ENCODE results near the gene ZNF513. TPM values are rescaled to one million over a fixed set of nuclear protein-coding genes. Genes with fewer than 3 reads are reported as not detected.
A peak's percentile ranks its signal among the peaks of the same experiment; 100 is the strongest.

The ZNF513 gene
- total RNA-seq, 1 experiment from 2014 or later: 12.8 TPM

GRCh38 chr2:27362678-27363420 lies 17.7 kb downstream of the ZNF513 start:
- H3K36me3 ChIP-seq (ENCODE audit: control insufficient read depth in 1 of 2, insufficient read depth in 2 of 2, low read length in 2 of 2): peaks cover 14 to 24% of the 10 kb centered on the region in 2 experiments; a peak in 2 of 4 replicates
- no TSS peak for BruUV-seq (replicated peaks)
- H3K27me3 ChIP-seq (ENCODE audit: insufficient read depth, low read length): no peaks in the 10 kb centered on the region
- H3K27ac ChIP-seq (ENCODE audit: low read depth, low read length): no peak overlapping the region
- H3K4me2 ChIP-seq (ENCODE audit: low read length): no peak overlapping the region
- no peaks in the 10 kb centered on the region for H3K9me3 ChIP-seq (ENCODE audit: control insufficient read depth in 1 of 2, insufficient read depth in 1 of 2, low read depth in 1 of 2, low read length in 2 of 2)
- intact Hi-C loops (cut with micrococcal nuclease): no loop called here
- DNase-seq (ENCODE audit: low read depth, low spot score): no peak
- H3K9ac ChIP-seq (ENCODE audit: low read length): no peak overlapping the region
- peak; percentile 3; the same call in 1 of the 2 replicates for TF ChIP-seq FOSL1 (IDR thresholded peaks at IDR 0.05; ENCODE audit: low read depth)
- TF ChIP-seq RAD21 (IDR thresholded peaks at IDR 0.05; ENCODE audit: low read depth): no peak
- ATAC-seq: no peak
- peaks cover 2 to 6% of the 10 kb centered on the region in 2 experiments; a peak in 1 of 4 replicates for H3K4me1 ChIP-seq (ENCODE audit: control insufficient read depth in 1 of 2, insufficient read depth in 2 of 2, low read length in 2 of 2)
- CTCF ChIA-PET: no interaction called here
- no peaks in the 10 kb centered on the region for H4K20me1 ChIP-seq (ENCODE audit: insufficient read depth)
- peaks cover 15% of the 10 kb centered on the region for H3K79me2 ChIP-seq (ENCODE audit: insufficient read depth, low read length)
- POLR2A ChIA-PET: interaction anchor here (0.7 kb wide), 1 partner anchor 101 kb away, joined by 3 read pairs; no protein-coding TSS in a partner anchor
- H3K9me2 ChIP-seq (ENCODE audit: insufficient read depth): no peaks in the 10 kb centered on the region
- no peak overlapping the region for H2AFZ ChIP-seq (ENCODE audit: low read depth, low read length, poor library complexity, severe bottlenecking)
- no peak overlapping the region for H3K4me3 ChIP-seq (replicated peaks in 1 of 2; ENCODE audit: low read depth in 1 of 2, low read length in 2 of 2)
- RAD21 ChIA-PET (ENCODE audit: low non-redundant PET in 1 of 2, low total read pairs in 2 of 2, uncharacterized antibody in 2 of 2, unreplicated experiment in 2 of 2): no interaction called here

DNA sequence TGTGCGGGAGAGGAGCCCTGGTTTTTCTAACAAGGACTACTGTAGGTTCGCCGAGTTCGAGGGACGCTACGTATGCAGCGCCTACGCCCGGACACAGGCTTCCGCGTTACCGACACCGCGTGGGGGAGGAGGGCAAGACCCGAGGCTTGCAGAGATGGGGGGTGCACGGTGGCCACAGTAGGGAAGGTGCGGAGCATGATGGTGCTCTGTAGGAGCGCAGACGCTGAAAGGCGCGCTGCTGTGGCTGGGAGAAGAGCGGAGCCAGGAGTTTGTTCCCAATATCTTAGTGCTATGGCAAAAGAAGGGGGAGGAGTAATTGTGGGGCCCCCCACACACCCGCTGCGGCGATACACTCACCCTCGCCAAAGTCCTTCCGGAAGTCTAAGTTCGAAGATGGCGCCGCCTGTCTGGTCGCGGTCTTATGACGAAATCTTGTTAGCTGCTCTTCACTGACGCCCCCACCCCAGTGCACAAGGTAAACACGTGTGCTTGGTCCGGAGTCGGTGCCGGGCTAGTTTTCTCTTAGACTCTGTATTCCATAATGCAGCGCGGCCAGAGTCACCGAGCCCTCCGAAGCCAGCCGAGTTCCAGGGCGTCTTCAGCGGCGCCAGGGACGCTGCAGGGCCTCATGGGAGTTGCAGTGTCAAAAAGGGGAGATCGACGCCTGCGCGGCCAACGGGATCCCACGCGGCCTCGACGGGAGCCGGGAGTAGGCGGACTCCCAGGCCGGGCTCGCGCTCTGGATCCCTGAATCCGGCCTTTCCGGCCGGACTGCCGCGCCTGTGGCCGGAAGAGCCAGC lies 24.0 kb downstream of the ZNF513 start, which contains the start of gene GTF3C2:
Gene GTF3C2 (minus strand): TSS at position 383 of the 800 bp plus-strand sequence. CDS start 13,210 bp downstream, outside the sequence.
- Histone ChIP-seq H3K27ac (ENCODE audit: low read depth, low read length) (peak within 1 kb of the TSS; percentile 98), H3K79me2 (ENCODE audit: insufficient read depth, low read length) (peaks cover 67% of the 10 kb centered on the region), H3K4me2 (ENCODE audit: low read length) (peak within 1 kb of the TSS; percentile 84), H4K20me1 (ENCODE audit: insufficient read depth) (no peaks in the 10 kb centered on the region), H3K9me3 (ENCODE audit: control insufficient read depth in 1 of 2, insufficient read depth in 1 of 2, low read depth in 1 of 2, low read length in 2 of 2) (no peaks in the 10 kb centered on the region), H3K4me1 (ENCODE audit: control insufficient read depth in 1 of 2, insufficient read depth in 2 of 2, low read length in 2 of 2) (peaks cover 12 to 28% of the 10 kb centered on the region in 2 experiments), H3K27me3 (ENCODE audit: insufficient read depth, low read length) (no peaks in the 10 kb centered on the region), H2AFZ (ENCODE audit: low read depth, low read length, poor library complexity, severe bottlenecking) (peak within 1 kb of the TSS; percentile 35), H3K4me3 (replicated peaks in 1 of 2; ENCODE audit: low read depth in 1 of 2, low read length in 2 of 2) (peak within 1 kb of the TSS; percentile 99 to 100), H3K9ac (ENCODE audit: low read length) (peak within 1 kb of the TSS; percentile 99), H3K36me3 (ENCODE audit: control insufficient read depth in 1 of 2, insufficient read depth in 2 of 2, low read length in 2 of 2) (no peaks in the 10 kb centered on the region), H3K9me2 (ENCODE audit: insufficient read depth) (no peaks in the 10 kb centered on the region)
- ChIA-PET POLR2A (interaction anchor here (1.3 to 2.5 kb wide), 2 partner anchors 12 to 13 kb away, joined by 3 to 14 read pairs; partner anchors contain the start of genes EIF2B4 and SNX17), CTCF (interaction anchor here (1.8 kb wide), 1 partner anchor 13 kb away, joined by 7 read pairs; no protein-coding TSS in a partner anchor), RAD21 (ENCODE audit: low non-redundant PET in 1 of 2, low total read pairs in 2 of 2, uncharacterized antibody in 2 of 2, unreplicated experiment in 2 of 2) (no interaction called here)
- DNase-seq (ENCODE audit: low read depth, low spot score) (peak; percentile 98), ATAC-seq (peak; percentile 85)
- intact Hi-C loops (cut with micrococcal nuclease): loop anchor here (1.0 to 2.0 kb wide), 2 partner anchors 14 to 33 kb away; partner anchors contain the start of genes EIF2B4, MPV17 and SNX17
- BruUV-seq (replicated peaks): no TSS peak
- TF ChIP-seq CBX3 (IDR thresholded peaks at IDR 0.05; ENCODE audit: low read depth) (peak; percentile 50; the same call in 1 of the 2 replicates), ATF3 (IDR thresholded peaks at IDR 0.05) (no peak), CEBPB (IDR thresholded peaks at IDR 0.05; ENCODE audit: low read depth) (no peak), REST (IDR thresholded peaks at IDR 0.05; ENCODE audit: low read depth) (no peak), ELF1 (IDR thresholded peaks at IDR 0.05; ENCODE audit: borderline replicate concordance, low read depth) (peak; percentile 83), POLR2AphosphoS5 (IDR thresholded peaks at IDR 0.05; ENCODE audit: low read depth, low read length) (peak; percentile 86), YY1 (IDR thresholded peaks at IDR 0.05; ENCODE audit: extremely low read depth, insufficient replicate concordance, low read depth, low read length) (peak; percentile 95), ZFX (IDR thresholded peaks at IDR 0.05) (peak; percentile 87; the same call in 1 of the 2 replicates)
- TF ChIP-seq, protein P1, sequence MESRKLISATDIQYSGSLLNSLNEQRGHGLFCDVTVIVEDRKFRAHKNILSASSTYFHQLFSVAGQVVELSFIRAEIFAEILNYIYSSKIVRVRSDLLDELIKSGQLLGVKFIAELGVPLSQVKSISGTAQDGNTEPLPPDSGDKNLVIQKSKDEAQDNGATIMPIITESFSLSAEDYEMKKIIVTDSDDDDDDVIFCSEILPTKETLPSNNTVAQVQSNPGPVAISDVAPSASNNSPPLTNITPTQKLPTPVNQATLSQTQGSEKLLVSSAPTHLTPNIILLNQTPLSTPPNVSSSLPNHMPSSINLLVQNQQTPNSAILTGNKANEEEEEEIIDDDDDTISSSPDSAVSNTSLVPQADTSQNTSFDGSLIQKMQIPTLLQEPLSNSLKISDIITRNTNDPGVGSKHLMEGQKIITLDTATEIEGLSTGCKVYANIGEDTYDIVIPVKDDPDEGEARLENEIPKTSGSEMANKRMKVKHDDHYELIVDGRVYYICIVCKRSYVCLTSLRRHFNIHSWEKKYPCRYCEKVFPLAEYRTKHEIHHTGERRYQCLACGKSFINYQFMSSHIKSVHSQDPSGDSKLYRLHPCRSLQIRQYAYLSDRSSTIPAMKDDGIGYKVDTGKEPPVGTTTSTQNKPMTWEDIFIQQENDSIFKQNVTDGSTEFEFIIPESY (IDR thresholded peaks at IDR 0.05; ENCODE audit: extremely low read depth, insufficient replicate concordance, low read length): peak; percentile 87
